HepG2 (cell line): ENCODE data around the gene DNPEP. TPM values are rescaled to one million over a fixed set of nuclear protein-coding genes. Genes with fewer than 3 reads are reported as not detected.

Experiments used
- AHDC1 ChIP-seq: sonication (generic); formaldehyde crosslinking; IDR thresholded peaks from 2 replicates; pipeline ENCODE4 v1.5.1; 2020; ENCODE audit warnings: mild to moderate bottlenecking, missing genetic modification reagents, borderline replicate concordance
- CCDC6 ChIP-seq: sonication (generic); formaldehyde crosslinking; IDR thresholded peaks from 2 replicates; pipeline ENCODE4 v1.8.1; 2022; ENCODE audit warnings: mild to moderate bottlenecking, missing genetic modification reagents, moderate library complexity
- EP300 ChIP-seq, 3 experiments: sonication (generic) in 1 of 3; formaldehyde crosslinking in 1 of 3; IDR thresholded peaks; 2 replicates each; pipeline versions ENCODE4 v1.5.1 to v1.6.1; 2011 to 2020; ENCODE audit warnings: low read depth in 2 of 3, low read length in 2 of 3, borderline replicate concordance in 1 of 3, improper control_type of control experiment in 1 of 3, mild to moderate bottlenecking in 1 of 3, missing genetic modification reagents in 1 of 3, moderate library complexity in 1 of 3
- ETV5 ChIP-seq: IDR thresholded peaks from 2 replicates; pipeline ENCODE4 v1.6.1; 2018; ENCODE audit warnings: missing biosample characterization, missing genetic modification reagents, inconsistent platforms, borderline replicate concordance
- ETV6 ChIP-seq: sonication (generic); formaldehyde crosslinking; conservative IDR thresholded peaks from 2 replicates; pipeline ENCODE4 v1.4.0; 2020; ENCODE audit warnings: missing genetic modification reagents
- HNF4A ChIP-seq: sonication (generic); formaldehyde crosslinking; IDR thresholded peaks from 2 replicates; pipeline ENCODE4 v1.4.0; 2020; ENCODE audit warnings: missing genetic modification reagents
- IKZF5 ChIP-seq: IDR thresholded peaks from 2 replicates; pipeline ENCODE4 v1.6.1; 2018; ENCODE audit warnings: missing genetic modification reagents, mild to moderate bottlenecking, missing compliant biosample characterization
- KDM2A ChIP-seq: sonication (generic); formaldehyde crosslinking; IDR thresholded peaks from 2 replicates; pipeline ENCODE4 v1.4.0; 2020; ENCODE audit warnings: low read depth, missing genetic modification reagents, borderline replicate concordance
- NCOA2 ChIP-seq: sonication (generic); formaldehyde crosslinking; IDR thresholded peaks from 2 replicates; pipeline ENCODE4 v1.8.0; 2022; ENCODE audit warnings: inconsistent platforms
- NFE2L2 ChIP-seq: fragments of 150-350 bp; IDR thresholded peaks from 2 replicates; pipeline ENCODE4 v1.6.1; 2014; ENCODE audit warnings: low read length
- STAG1 ChIP-seq: sonication (generic); formaldehyde crosslinking; IDR thresholded peaks from 2 replicates; pipeline ENCODE4 v1.4.0; 2020; ENCODE audit warnings: missing genetic modification reagents
- TAF1 ChIP-seq: sonication (generic); formaldehyde crosslinking; IDR thresholded peaks from 2 replicates; pipeline ENCODE4 v1.4.0; 2020; ENCODE audit warnings: missing genetic modification reagents
- WIZ ChIP-seq: sonication (generic); formaldehyde crosslinking; IDR thresholded peaks from 2 replicates; pipeline ENCODE4 v1.5.1; 2020; ENCODE audit warnings: mild to moderate bottlenecking, missing genetic modification reagents
- ZBTB39 ChIP-seq: sonication (generic); formaldehyde crosslinking; IDR thresholded peaks from 2 replicates; pipeline ENCODE4 v1.5.0; 2020; ENCODE audit warnings: missing genetic modification reagents
- ZBTB42 ChIP-seq: sonication (generic); formaldehyde crosslinking; IDR thresholded peaks from 2 replicates; pipeline ENCODE4 v1.5.0; 2020; ENCODE audit warnings: mild to moderate bottlenecking, missing genetic modification reagents
- ZMAT3 ChIP-seq: sonication (generic); formaldehyde crosslinking; conservative IDR thresholded peaks from 2 replicates; pipeline ENCODE4 v1.7.0; 2021; ENCODE audit warnings: missing genetic modification reagents
- ZNF256 ChIP-seq: sonication (generic); formaldehyde crosslinking; conservative IDR thresholded peaks from 2 replicates; pipeline ENCODE4 v1.4.0; 2020; ENCODE audit warnings: missing genetic modification reagents
- ZNF543 ChIP-seq: sonication (generic); formaldehyde crosslinking; IDR thresholded peaks from 2 replicates; pipeline ENCODE4 v1.4.0; 2020; ENCODE audit warnings: mild to moderate bottlenecking, missing genetic modification reagents
- ZNF670 ChIP-seq: sonication (generic); formaldehyde crosslinking; IDR thresholded peaks from 2 replicates; pipeline ENCODE4 v1.8.0; 2022; ENCODE audit warnings: mild to moderate bottlenecking, missing genetic modification reagents, borderline replicate concordance
- ZSCAN22 ChIP-seq: sonication (generic); formaldehyde crosslinking; IDR thresholded peaks from 2 replicates; pipeline ENCODE4 v1.4.0; 2020; ENCODE audit warnings: mild to moderate bottlenecking, missing genetic modification reagents
- polyA plus RNA-seq, 8 experiments: library from polyadenylated mRNA; depleted of rRNA in 3 of 8; stranded (reverse) in 7 of 8; unstranded in 1 of 8; fragments of >200 nt; fragmentation: Illumina TruSeq in 4 of 8; extraction: Trizol in 4 of 8; gene quantifications; 2 replicates each; pipeline versions ENCODE4 v1.2.1 to v1.2.3, GENCODE V29; 2011 to 2016; ENCODE audit warnings: low read depth in 4 of 8, missing spikeins in 1 of 8, mixed read lengths in 1 of 8; ENCODE audit not compliant: insufficient read depth in 1 of 8
- total RNA-seq, 5 experiments: library from RNA; depleted of rRNA; stranded (reverse); fragments of >200 nt; fragmentation: Illumina TruSeq; extraction: Trizol; gene quantifications; 2 replicates each; pipeline ENCODE4 v1.2.3, GENCODE V29; 2016; ENCODE audit warnings: low read depth in 1 of 5

Gene DNPEP
- total and polyA plus RNA-seq, 2 of the 13 experiments (the other 11 are each of a cell fraction or from before 2014, with no cell fraction given) = 104 to 109 TPM

DNA sequence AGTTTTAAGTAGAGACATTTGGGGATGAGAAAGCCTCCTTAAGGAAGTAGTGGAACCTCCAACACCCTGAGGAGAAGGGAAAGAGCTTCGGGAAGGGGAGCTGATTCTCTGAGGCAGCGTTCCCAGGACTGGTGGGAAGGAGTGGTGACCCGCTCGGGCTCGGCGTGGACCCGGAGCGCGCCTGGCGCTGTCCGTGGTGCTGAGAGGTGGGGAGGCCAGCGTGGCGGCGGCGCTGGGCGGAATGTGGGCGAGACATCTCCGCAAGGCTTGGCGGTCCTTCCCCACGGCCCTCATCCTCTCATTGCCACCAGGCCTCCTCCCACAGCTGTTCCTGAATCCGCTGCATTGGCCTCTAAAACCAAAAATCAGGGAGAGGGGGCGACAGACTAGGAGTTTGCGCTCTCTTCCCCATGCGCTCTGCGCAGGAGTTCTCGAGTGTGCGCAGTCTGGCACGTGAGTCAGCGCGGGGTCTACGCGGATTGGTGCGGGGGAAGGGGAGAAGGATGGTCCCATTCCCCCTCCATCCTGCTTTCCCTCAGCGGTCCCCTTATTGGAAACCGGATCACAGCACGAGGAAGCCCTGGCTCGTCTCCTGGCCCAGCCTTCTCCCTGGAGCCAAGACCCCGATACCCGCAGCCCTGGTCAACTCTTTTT lies 56.0 kb downstream of the DNPEP start (continued):
- TF ChIP-seq ETV5 (CRISPR knock-in tag) (peak; percentile 67), STAG1 (CRISPR knock-in tag) (no peak), TAF1 (CRISPR knock-in tag) (0 out of 2 replicates have a peak, but pooled peaks have one; percentile 23), NFE2L2 (no peak), ZBTB42 (CRISPR knock-in tag) (peak; percentile 59; the same call in 1 of the 2 replicates), ZMAT3 (CRISPR knock-in tag) (peak; percentile 91), WIZ (CRISPR knock-in tag) (peak; percentile 97), ZBTB39 (no peak), ETV6 (CRISPR knock-in tag) (peak; percentile 88; the same call in 1 of the 2 replicates), IKZF5 (CRISPR knock-in tag) (peak; percentile 80; the same call in 1 of the 2 replicates), CCDC6 (CRISPR knock-in tag) (peak; percentile 75; the same call in 1 of the 2 replicates), ZNF670 (CRISPR knock-in tag) (no peak), KDM2A (CRISPR knock-in tag) (peak; percentile 86), NCOA2 (CRISPR knock-in tag) (peak; percentile 74), ZSCAN22 (no peak), ZNF543 (0 out of 2 replicates have a peak, but pooled peaks have one; percentile 34), HNF4A (CRISPR knock-in tag) (peak; percentile 22; the same call in 1 of the 2 replicates), EP300 (IDR thresholded peaks at IDR 0.05; ENCODE audit: low read depth in 2 of 2, low read length in 2 of 2) (no peak), EP300 (CRISPR knock-in tag; IDR thresholded peaks at IDR 0.05; ENCODE audit: borderline replicate concordance) (no peak), AHDC1 (CRISPR knock-in tag) (peak; percentile 63; the same call in 1 of the 2 replicates), ZNF256 (CRISPR knock-in tag) (0 out of 2 replicates have a peak, but pooled peaks have one; percentile 84)
